ENCODE data around the gene ALPI. TPM values are rescaled to one million over a fixed set of nuclear protein-coding genes. Genes with fewer than 3 reads are reported as not detected.

Gene ALPI
- total RNA-seq, 1 experiment from 2014 or later, result not detected

DNA sequence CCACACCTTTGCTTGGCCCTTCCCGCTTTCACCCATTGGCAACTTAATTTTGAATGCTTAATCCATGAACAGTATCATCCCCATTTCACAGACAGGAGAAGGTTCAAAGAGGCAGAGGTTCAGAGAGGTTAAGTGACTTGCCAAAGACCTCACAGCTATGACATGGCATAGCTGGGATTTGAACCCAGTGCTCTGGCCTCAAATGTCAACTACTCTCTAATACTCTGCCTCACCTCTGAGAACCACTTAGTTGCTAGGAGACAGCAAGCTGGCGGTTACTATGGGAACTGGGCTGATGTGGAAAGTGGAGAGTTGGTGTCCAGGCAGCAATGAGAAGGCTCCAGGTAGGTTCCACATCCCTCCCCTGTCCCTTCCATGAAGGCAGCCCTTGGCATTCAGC, 48.5 kb downstream of the ALPI start:
- no peak for DNase-seq (ENCODE audit: unreplicated experiment)
- Mint-ChIP-seq H3K27ac (ENCODE audit: low read depth, unreplicated experiment) (no peak overlapping the region), H3K36me3 (ENCODE audit: insufficient read depth, unreplicated experiment) (no peaks in the 10 kb centered on the region), H3K4me3 (ENCODE audit: unreplicated experiment) (no peak overlapping the region), H3K9me3 (ENCODE audit: unreplicated experiment) (no peaks in the 10 kb centered on the region), H3K4me1 (ENCODE audit: insufficient read depth, unreplicated experiment) (no peaks in the 10 kb centered on the region), H3K27me3 (ENCODE audit: insufficient read depth, unreplicated experiment) (peaks cover 30% of the 10 kb centered on the region)
- no TSS peak for BruUV-seq (replicated peaks)
- CTCF ChIA-PET, result interaction anchor here (0.5 kb wide), 1 partner anchor 212 kb away, joined by 5 read pairs; no protein-coding TSS in a partner anchor
- POLR2A ChIA-PET, result interaction anchor here (0.9 kb wide), 1 partner anchor 20 kb away, joined by 4 read pairs; no protein-coding TSS in a partner anchor
- TF ChIP-seq, protein P1, sequence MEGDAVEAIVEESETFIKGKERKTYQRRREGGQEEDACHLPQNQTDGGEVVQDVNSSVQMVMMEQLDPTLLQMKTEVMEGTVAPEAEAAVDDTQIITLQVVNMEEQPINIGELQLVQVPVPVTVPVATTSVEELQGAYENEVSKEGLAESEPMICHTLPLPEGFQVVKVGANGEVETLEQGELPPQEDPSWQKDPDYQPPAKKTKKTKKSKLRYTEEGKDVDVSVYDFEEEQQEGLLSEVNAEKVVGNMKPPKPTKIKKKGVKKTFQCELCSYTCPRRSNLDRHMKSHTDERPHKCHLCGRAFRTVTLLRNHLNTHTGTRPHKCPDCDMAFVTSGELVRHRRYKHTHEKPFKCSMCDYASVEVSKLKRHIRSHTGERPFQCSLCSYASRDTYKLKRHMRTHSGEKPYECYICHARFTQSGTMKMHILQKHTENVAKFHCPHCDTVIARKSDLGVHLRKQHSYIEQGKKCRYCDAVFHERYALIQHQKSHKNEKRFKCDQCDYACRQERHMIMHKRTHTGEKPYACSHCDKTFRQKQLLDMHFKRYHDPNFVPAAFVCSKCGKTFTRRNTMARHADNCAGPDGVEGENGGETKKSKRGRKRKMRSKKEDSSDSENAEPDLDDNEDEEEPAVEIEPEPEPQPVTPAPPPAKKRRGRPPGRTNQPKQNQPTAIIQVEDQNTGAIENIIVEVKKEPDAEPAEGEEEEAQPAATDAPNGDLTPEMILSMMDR (IDR thresholded peaks at IDR 0.05; ENCODE audit: unreplicated experiment), result no peak
- intact Hi-C loops (cut with micrococcal nuclease), result no loop called here

DNA sequence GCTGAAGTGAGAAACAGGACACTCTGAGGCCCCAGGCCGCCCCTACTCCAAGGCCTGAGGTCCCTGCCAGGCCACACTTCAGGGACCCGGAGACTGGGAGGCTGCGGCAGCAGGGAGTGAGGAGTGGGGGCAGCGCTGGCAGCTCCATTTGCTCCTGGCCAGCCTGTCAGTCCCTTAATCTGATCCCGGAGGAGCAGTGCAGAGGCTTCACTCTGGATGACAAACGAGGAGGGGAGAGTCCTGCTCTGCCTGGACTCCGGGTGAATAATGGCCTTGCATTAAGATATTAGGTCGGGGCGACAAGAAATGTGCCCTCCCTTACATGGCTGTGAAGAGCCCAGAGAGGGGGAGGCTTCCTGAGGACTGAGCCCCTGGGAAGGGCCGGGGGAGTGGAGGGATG, 49.9 kb downstream of the ALPI start:
- Mint-ChIP-seq H3K4me3 (ENCODE audit: unreplicated experiment) (no peak overlapping the region), H3K9me3 (ENCODE audit: unreplicated experiment) (no peaks in the 10 kb centered on the region), H3K4me1 (ENCODE audit: insufficient read depth, unreplicated experiment) (no peaks in the 10 kb centered on the region), H3K36me3 (ENCODE audit: insufficient read depth, unreplicated experiment) (no peaks in the 10 kb centered on the region), H3K27ac (ENCODE audit: low read depth, unreplicated experiment) (no peak overlapping the region), H3K27me3 (ENCODE audit: insufficient read depth, unreplicated experiment) (peaks cover 30% of the 10 kb centered on the region)
- ChIA-PET POLR2A (no interaction called here), CTCF (no interaction called here)
- BruUV-seq (replicated peaks), result no TSS peak
- DNase-seq (ENCODE audit: unreplicated experiment), result no peak
- intact Hi-C loops (cut with micrococcal nuclease), result no loop called here
- TF ChIP-seq, protein P1 (IDR thresholded peaks at IDR 0.05; ENCODE audit: unreplicated experiment), result no peak

- Mint-ChIP-seq H3K4me1 (ENCODE audit: insufficient read depth, unreplicated experiment) (no peaks in the 10 kb centered on the region), H3K27me3 (ENCODE audit: insufficient read depth, unreplicated experiment) (peaks cover 30% of the 10 kb centered on the region), H3K9me3 (ENCODE audit: unreplicated experiment) (no peaks in the 10 kb centered on the region), H3K36me3 (ENCODE audit: insufficient read depth, unreplicated experiment) (no peaks in the 10 kb centered on the region), H3K27ac (ENCODE audit: low read depth, unreplicated experiment) (no peak overlapping the region), H3K4me3 (ENCODE audit: unreplicated experiment) (no peak overlapping the region)
- intact Hi-C loops (cut with micrococcal nuclease), result no loop called here
- no TSS peak for BruUV-seq (replicated peaks)
- POLR2A ChIA-PET, result no interaction called here
- TF ChIP-seq, protein P1 (IDR thresholded peaks at IDR 0.05; ENCODE audit: unreplicated experiment), result no peak
- no peak for DNase-seq (ENCODE audit: unreplicated experiment)
- CTCF ChIA-PET, result no interaction called here
Measured at GRCh38 chr2:232506709-232507108, 50.8 kb downstream of the ALPI start.

- TF ChIP-seq, protein P1 (IDR thresholded peaks at IDR 0.05; ENCODE audit: unreplicated experiment), result no peak
- Mint-ChIP-seq H3K9me3 (ENCODE audit: unreplicated experiment) (no peaks in the 10 kb centered on the region), H3K4me1 (ENCODE audit: insufficient read depth, unreplicated experiment) (no peaks in the 10 kb centered on the region), H3K36me3 (ENCODE audit: insufficient read depth, unreplicated experiment) (no peaks in the 10 kb centered on the region), H3K4me3 (ENCODE audit: unreplicated experiment) (no peak overlapping the region), H3K27ac (ENCODE audit: low read depth, unreplicated experiment) (no peak overlapping the region), H3K27me3 (ENCODE audit: insufficient read depth, unreplicated experiment) (peaks cover 29% of the 10 kb centered on the region)
- no TSS peak for BruUV-seq (replicated peaks)
- ChIA-PET CTCF (interaction anchor here (1.1 kb wide), 1 partner anchor 61 kb away, joined by 5 read pairs; no protein-coding TSS in a partner anchor), POLR2A (no interaction called here)
- DNase-seq (ENCODE audit: unreplicated experiment), result no peak
- intact Hi-C loops (cut with micrococcal nuclease), result no loop called here
Measured at GRCh38 chr2:232508251-232508650, 52.3 kb downstream of the ALPI start.

Other genes with a start within 250 kb of the ALPI start
- 0.35 and 0.64 TPM in 2 replicates for gene ALPP, start 77.4 kb upstream of the ALPI start, total RNA-seq (2022)
- gene ALPG, start 49.3 kb upstream of the ALPI start, total RNA-seq (2022), result not detected in 2 replicates
- gene ECEL1, start 31.7 kb downstream of the ALPI start, total RNA-seq (2022), result not detected in 2 replicates
- not detected in 2 replicates for gene PRSS56, start 64.2 kb downstream of the ALPI start, total RNA-seq (2022)
- not detected in 2 replicates for gene CHRND, start 70.0 kb downstream of the ALPI start, total RNA-seq (2022)
- gene CHRNG, start 83.5 kb downstream of the ALPI start, total RNA-seq (2022), result not detected in 2 replicates
- 4.9 and 5.2 TPM in 2 replicates for gene TIGD1, start 94.4 kb downstream of the ALPI start, total RNA-seq (2022)
- gene EIF4E2, start 94.5 kb downstream of the ALPI start, total RNA-seq (2022), result 51.7 and 52.8 TPM in 2 replicates
- gene EFHD1, start 177.5 kb downstream of the ALPI start, total RNA-seq (2022), result not detected in 2 replicates
- 71.1 and 90.3 TPM in 2 replicates for gene GIGYF2, start 241.2 kb downstream of the ALPI start, total RNA-seq (2022)

Data from MCF 10A (cell line).